B cell (primary cell): Measurements from ENCODE around the gene GATM. TPM values are rescaled to one million over a fixed set of nuclear protein-coding genes. Genes with fewer than 3 reads are reported as not detected.
"Not testable (repeated sequence)": the region's sequence is repeated elsewhere in the genome, so short reads cannot be mapped to it uniquely, and the experiment has no call there.

Experiments
- ATAC-seq: fragments of 200-7000 bp; cut with Tn5 transposase; one replicate; pipeline ENCODE4 v1.10.0; 2021; ENCODE audit warnings: low read depth, mild to moderate bottlenecking, moderate number of reproducible peaks, moderate library complexity
- CTCF ChIA-PET: fragments of 350-600 bp; sonication (Branson Sonifier 250); formaldehyde crosslinking; loops from one replicate; lab custom pipeline; 2021; ENCODE audit warnings: antibody characterized with exemption, inconsistent platforms; lab: Charles Lee
- POLR2A ChIA-PET: fragments of 350-600 bp; sonication (Branson Sonifier 250); formaldehyde crosslinking; loops from one replicate; lab custom pipeline; 2021; ENCODE audit warnings: antibody characterized with exemption; lab: Charles Lee
- DNase-seq: peaks from one replicate; pipeline ENCODE4 v3.0.0; 2013
- H2AFZ ChIP-seq: 2 replicates; pipeline ENCODE4 v1.6.1; 2012; ENCODE audit warnings: mild to moderate bottlenecking, low read depth, low read length; ENCODE audit not compliant: insufficient read depth, poor library complexity, severe bottlenecking
- H3K27ac ChIP-seq, 2 donors: 1 replicate in 1 of 2; 2 replicates in 1 of 2; pipeline ENCODE4 v1.5.1; 2012 to 2013; ENCODE audit warnings: low read length in 2 of 2, mild to moderate bottlenecking in 2 of 2, moderate library complexity in 1 of 2
- H3K27me3 ChIP-seq, 4 experiments: fragments of 200-600 bp in 1 of 4; sonication (generic) in 1 of 4; replicated peaks in 1 of 4; 1 replicate in 2 of 4; 2 replicates in 2 of 4; pipeline versions ENCODE4 v1.6.1 to v1.7.0; 2013 to 2016; ENCODE audit warnings: low read length in 3 of 4, mild to moderate bottlenecking in 2 of 4, mixed read lengths in 1 of 4, moderate library complexity in 1 of 4; ENCODE audit not compliant: insufficient read depth in 4 of 4, control insufficient read depth in 3 of 4; ENCODE audit errors: control extremely low read depth in 1 of 4
- H3K36me3 ChIP-seq, 2 experiments: replicated peaks in 1 of 2; 1 replicate in 1 of 2; 2 replicates in 1 of 2; pipeline versions ENCODE4 v1.6.1 to v1.7.1; 2013; ENCODE audit warnings: low read length in 1 of 2; ENCODE audit not compliant: insufficient read depth in 2 of 2, control insufficient read depth in 1 of 2; ENCODE audit errors: control extremely low read depth in 1 of 2, extremely low read depth in 1 of 2
- H3K4me1 ChIP-seq, 2 donors: fragments of 200-600 bp in 1 of 2; sonication (generic) in 1 of 2; 1 replicate in 1 of 2; 2 replicates in 1 of 2; pipeline versions ENCODE4 v1.5.1 to v1.6.1; 2013 to 2017; ENCODE audit warnings: low read length in 2 of 2; ENCODE audit not compliant: control insufficient read depth in 2 of 2, insufficient read depth in 2 of 2
- H3K4me2 ChIP-seq: replicated peaks from 2 replicates; pipeline ENCODE3; 2012; ENCODE audit warnings: mild to moderate bottlenecking, low read depth, low read length; ENCODE audit not compliant: poor library complexity, severe bottlenecking
- H3K4me3 ChIP-seq, 5 experiments: fragments of 200-600 bp in 1 of 5; sonication (generic) in 1 of 5; 1 replicate in 3 of 5; 2 replicates in 2 of 5; pipeline versions ENCODE4 v1.5.1 to v1.7.0; 2011 to 2016; ENCODE audit warnings: low read length in 4 of 5, mild to moderate bottlenecking in 4 of 5, low read depth in 2 of 5, control low read depth in 1 of 5, moderate library complexity in 1 of 5; ENCODE audit not compliant: insufficient read depth in 1 of 5; ENCODE audit errors: control extremely low read depth in 1 of 5, extremely low read depth in 1 of 5
- H3K79me2 ChIP-seq: fragments of 200-600 bp; sonication (generic); one replicate; pipeline ENCODE4 v1.6.0; 2016; ENCODE audit warnings: low read length; ENCODE audit not compliant: control insufficient read depth, insufficient read depth
- H3K9ac ChIP-seq: fragments of 200-600 bp; sonication (generic); 2 replicates; pipeline ENCODE4 v1.6.1; 2017; ENCODE audit warnings: mild to moderate bottlenecking, low read length, moderate library complexity
- H3K9me3 ChIP-seq, 3 donors: one replicate each; pipeline versions ENCODE4 v1.6.1 to v1.7.1; 2013; ENCODE audit warnings: low read length in 2 of 3; ENCODE audit not compliant: control insufficient read depth in 2 of 3, insufficient read depth in 1 of 3; ENCODE audit errors: control extremely low read depth in 1 of 3
- H4K20me1 ChIP-seq: 2 replicates; pipeline ENCODE4 v1.6.0; 2012; ENCODE audit warnings: mild to moderate bottlenecking, low read length; ENCODE audit not compliant: insufficient read depth, control insufficient read depth, poor library complexity, severe bottlenecking
- H3K27ac Mint-ChIP-seq: one replicate; pipeline ENCODE4 v1.8.0; 2021; ENCODE audit warnings: mixed read lengths
- H3K27me3 Mint-ChIP-seq: one replicate; pipeline ENCODE4 v1.8.0; 2021; ENCODE audit warnings: mixed read lengths
- H3K4me1 Mint-ChIP-seq: one replicate; pipeline ENCODE4 v1.8.0; 2021; ENCODE audit warnings: mixed read lengths
- H3K4me3 Mint-ChIP-seq: one replicate; pipeline ENCODE4 v1.8.0; 2021; ENCODE audit warnings: mixed read lengths
- H3K9me3 Mint-ChIP-seq: one replicate; pipeline ENCODE4 v1.8.0; 2022; ENCODE audit warnings: mixed read lengths; ENCODE audit not compliant: insufficient read depth
- CTCF ChIP-seq: fragments of 200-600 bp; IDR thresholded peaks from one replicate; pipeline ENCODE4 v1.8.0; 2022; ENCODE audit warnings: antibody characterized with exemption, mild to moderate bottlenecking
- EZH2 ChIP-seq: IDR thresholded peaks from 2 replicates; pipeline ENCODE4 v1.6.1; 2012; ENCODE audit warnings: borderline replicate concordance, low read depth, mild to moderate bottlenecking, moderate library complexity, low read length; ENCODE audit not compliant: insufficient read depth, poor library complexity, severe bottlenecking
- WGBS: methylation state at CpG from one replicate; pipeline ENCODE4 v1.1.5; 2013; ENCODE audit warnings: missing lambda C conversion rate; ENCODE audit not compliant: insufficient coverage; 5-methylcytosine and 5-hydroxymethylcytosine counted together
- intact Hi-C: fragments of 100-400 bp; cut with micrococcal nuclease; formaldehyde crosslinking; loops from one replicate; pipeline ENCODE4 v1.10.0; 2022
- polyA plus RNA-seq: library from polyadenylated mRNA; depleted of rRNA; stranded (reverse); fragments of >200 nt; gene quantifications from 2 replicates; pipeline ENCODE4 v1.2.3, GENCODE V29; 2012
- total RNA-seq, 2 donors: library from RNA; stranded (reverse); fragments of 120-200 nt in 1 of 2; gene quantifications; 1 replicate in 1 of 2; 2 replicates in 1 of 2; pipeline versions ENCODE4 v1.2.3 to v1.2.4, GENCODE V29; 2013 to 2022

The GATM gene
- total and polyA plus RNA-seq, 2 donors (not counting 1 experiment from before 2014, with no cell fraction given), result 9.6 to 18.2 TPM

- Histone ChIP-seq H3K79me2 (no peaks in the 10 kb centered on the region), H3K36me3 (no peaks in the 10 kb centered on the region), H3K4me2 (no peak overlapping the region), H3K4me3 (no peak overlapping the region), H3K4me1 (no peaks in the 10 kb centered on the region), H3K9ac (no peak overlapping the region), H3K9me3 (no peaks in the 10 kb centered on the region), H4K20me1 (no peaks in the 10 kb centered on the region), H2AFZ (no peak overlapping the region), H3K27me3 (peaks cover 0 to 2% (median 0%) of the 10 kb centered on the region in 4 experiments), H3K27ac (no peak overlapping the region)
- POLR2A ChIA-PET, result interaction anchor here (0.6 kb wide), 1 partner anchor 9 kb away, joined by 5 read pairs; no protein-coding TSS in a partner anchor
- 96% methylated on average over 3 of the region's 7 CpGs for WGBS
- TF ChIP-seq CTCF, result no peak
- no peak for TF ChIP-seq EZH2
- Mint-ChIP-seq H3K4me3 (no peak overlapping the region), H3K27ac (no peak overlapping the region), H3K27me3 (peaks cover 36% of the 10 kb centered on the region), H3K9me3 (peaks cover 2% of the 10 kb centered on the region), H3K4me1 (no peaks in the 10 kb centered on the region)
- no peak for ATAC-seq
- CTCF ChIA-PET, result interaction anchor here (1.6 kb wide), 1 partner anchor 80 kb away, joined by 5 read pairs; no protein-coding TSS in a partner anchor
- DNase-seq, result no peak
- intact Hi-C loops, result no loop called here
These were observed 58.7 kb downstream of the GATM start for GRCh38 chr15:45319472-45320214.

DNA sequence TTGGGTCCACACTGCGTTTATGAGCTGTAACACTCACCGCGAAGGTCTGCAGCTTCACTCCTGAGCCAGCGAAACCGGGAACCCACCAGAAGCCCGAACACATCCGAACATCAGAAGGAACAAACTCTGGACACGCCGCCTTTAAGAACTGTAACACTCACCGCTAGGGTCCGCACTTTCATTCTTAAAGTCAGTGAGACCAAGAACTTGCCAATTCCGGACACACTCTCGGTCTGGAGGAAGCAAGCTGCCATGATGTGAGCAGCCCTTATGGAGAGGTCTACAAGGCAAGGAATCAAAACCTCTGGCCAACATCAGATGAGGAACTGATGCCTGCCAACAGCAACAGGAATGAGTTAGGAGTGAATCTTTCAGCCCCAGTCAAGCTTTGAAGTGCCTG, 63.4 kb downstream of the GATM start:
- H3K27ac ChIP-seq, result no peak overlapping the region
- CTCF ChIA-PET, result interaction anchor here (0.8 to 2.1 kb wide), 7 partner anchors 11 to 151 kb away, joined by 3 to 7 read pairs (median 5); a partner anchor contains a TSS
- 92% methylated on average over 13 of the region's 13 CpGs for WGBS
- DNase-seq, result peak; percentile 12
- no peaks in the 10 kb centered on the region for H4K20me1 ChIP-seq
- Mint-ChIP-seq H3K4me3 (no peak overlapping the region), H3K27me3 (peaks cover 38% of the 10 kb centered on the region), H3K9me3 (peaks cover 5% of the 10 kb centered on the region), H3K4me1 (no peaks in the 10 kb centered on the region), H3K27ac (no peak overlapping the region)
- TF ChIP-seq CTCF (no peak), EZH2 (no peak)
- no peak overlapping the region for H3K4me3 ChIP-seq
- H3K9me3 ChIP-seq, result peaks cover 0 to 1% (median 0%) of the 10 kb centered on the region in 3 donors
- H3K9ac ChIP-seq, result no peak overlapping the region
- no peak overlapping the region for H3K4me2 ChIP-seq
- H2AFZ ChIP-seq, result no peak overlapping the region
- H3K4me1 ChIP-seq, result no peaks in the 10 kb centered on the region
- no peaks in the 10 kb centered on the region for H3K27me3 ChIP-seq
- POLR2A ChIA-PET, result no interaction called here
- H3K79me2 ChIP-seq, result no peaks in the 10 kb centered on the region
- ATAC-seq, result no peak
- H3K36me3 ChIP-seq, result no peaks in the 10 kb centered on the region
- intact Hi-C loops, result no loop called here

DNA sequence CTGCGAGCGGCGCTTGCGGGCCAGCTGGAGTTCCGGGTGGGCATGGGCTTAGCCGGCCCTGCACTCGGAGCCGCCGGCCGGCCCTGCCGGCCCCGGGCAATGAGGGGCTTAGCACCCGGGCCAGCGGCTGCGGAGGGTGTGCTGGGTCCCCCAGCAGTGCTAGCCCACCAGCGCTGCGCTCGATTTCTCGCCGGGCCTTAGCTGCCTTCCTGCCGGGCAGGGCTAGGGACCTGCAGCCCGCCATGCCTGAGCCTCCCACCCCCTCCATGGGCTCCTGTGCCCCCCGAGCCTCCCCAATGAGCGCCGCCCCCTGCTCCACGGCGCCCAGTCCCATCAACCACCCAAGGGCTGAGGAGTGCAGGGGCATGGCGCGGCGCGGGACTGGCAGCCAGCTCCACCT, 64.2 kb downstream of the GATM start:
- POLR2A ChIA-PET, result not testable (repeated sequence)
- CTCF ChIA-PET, result interaction anchor here (1.2 to 2.1 kb wide), 4 partner anchors 11 to 143 kb away, joined by 3 to 7 read pairs (median 4); a partner anchor contains a TSS
- 97% methylated on average over 20 of the region's 31 CpGs for WGBS

More for the DNA sequence above, 64.2 kb downstream of the GATM start:
- H3K4me2 ChIP-seq, H3K9me3 Mint-ChIP-seq, H3K27ac Mint-ChIP-seq, intact Hi-C loops, H3K9me3 ChIP-seq, H3K27me3 ChIP-seq, H3K36me3 ChIP-seq, DNase-seq, H3K9ac ChIP-seq, H3K4me1 Mint-ChIP-seq, H3K27ac ChIP-seq, H3K79me2 ChIP-seq, H2AFZ ChIP-seq, H4K20me1 ChIP-seq, H3K4me3 ChIP-seq, H3K4me1 ChIP-seq, H3K4me3 Mint-ChIP-seq, ATAC-seq: not testable (repeated sequence)
- peaks cover 38% of the 10 kb centered on the region for H3K27me3 Mint-ChIP-seq
